GM12874 (cell line): ENCODE results near the gene ATF4.

ENCODE experiments used
- TF ChIP-seq, protein P1 (sequence below): IDR thresholded peaks from 2 replicates; pipeline ENCODE4 v1.5.1; 2011; ENCODE audit warnings: low read depth, mild to moderate bottlenecking, control low read depth, low read length, moderate library complexity; ENCODE audit not compliant: insufficient read depth

ATF4 gene

GRCh38 chr22:39528681-39529486, 8.5 kb downstream of the ATF4 start:
- TF ChIP-seq, protein P1, sequence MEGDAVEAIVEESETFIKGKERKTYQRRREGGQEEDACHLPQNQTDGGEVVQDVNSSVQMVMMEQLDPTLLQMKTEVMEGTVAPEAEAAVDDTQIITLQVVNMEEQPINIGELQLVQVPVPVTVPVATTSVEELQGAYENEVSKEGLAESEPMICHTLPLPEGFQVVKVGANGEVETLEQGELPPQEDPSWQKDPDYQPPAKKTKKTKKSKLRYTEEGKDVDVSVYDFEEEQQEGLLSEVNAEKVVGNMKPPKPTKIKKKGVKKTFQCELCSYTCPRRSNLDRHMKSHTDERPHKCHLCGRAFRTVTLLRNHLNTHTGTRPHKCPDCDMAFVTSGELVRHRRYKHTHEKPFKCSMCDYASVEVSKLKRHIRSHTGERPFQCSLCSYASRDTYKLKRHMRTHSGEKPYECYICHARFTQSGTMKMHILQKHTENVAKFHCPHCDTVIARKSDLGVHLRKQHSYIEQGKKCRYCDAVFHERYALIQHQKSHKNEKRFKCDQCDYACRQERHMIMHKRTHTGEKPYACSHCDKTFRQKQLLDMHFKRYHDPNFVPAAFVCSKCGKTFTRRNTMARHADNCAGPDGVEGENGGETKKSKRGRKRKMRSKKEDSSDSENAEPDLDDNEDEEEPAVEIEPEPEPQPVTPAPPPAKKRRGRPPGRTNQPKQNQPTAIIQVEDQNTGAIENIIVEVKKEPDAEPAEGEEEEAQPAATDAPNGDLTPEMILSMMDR, result peak; percentile 99

DNA sequence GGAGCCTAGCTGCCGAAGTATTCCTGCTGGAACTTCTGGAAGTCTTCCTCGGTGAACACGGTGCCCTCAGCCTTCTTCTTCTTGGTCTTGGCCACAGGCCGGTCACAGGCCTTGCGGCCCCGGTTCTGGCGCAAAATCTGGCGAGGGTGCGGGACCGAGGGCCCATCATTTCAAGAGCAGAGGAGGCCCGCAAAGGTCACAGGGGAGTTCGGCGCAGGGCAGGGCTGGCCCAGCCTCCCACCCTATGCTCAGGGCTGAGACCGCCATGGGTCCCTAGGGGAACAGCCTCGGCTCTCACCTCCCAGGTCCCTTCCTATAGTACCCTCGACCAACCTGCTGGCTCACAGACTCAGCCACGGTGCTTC, 9.1 kb downstream of the ATF4 start:
- TF ChIP-seq, protein P1, result no peak

GRCh38 chr22:39530116-39530515, 9.8 kb downstream of the ATF4 start:
- TF ChIP-seq, protein P1, result no peak

GRCh38 chr22:39530692-39531331, 10.4 kb downstream of the ATF4 start:
- TF ChIP-seq, protein P1, result 0 out of 2 replicates have a peak, but pooled peaks have one; percentile 19

DNA sequence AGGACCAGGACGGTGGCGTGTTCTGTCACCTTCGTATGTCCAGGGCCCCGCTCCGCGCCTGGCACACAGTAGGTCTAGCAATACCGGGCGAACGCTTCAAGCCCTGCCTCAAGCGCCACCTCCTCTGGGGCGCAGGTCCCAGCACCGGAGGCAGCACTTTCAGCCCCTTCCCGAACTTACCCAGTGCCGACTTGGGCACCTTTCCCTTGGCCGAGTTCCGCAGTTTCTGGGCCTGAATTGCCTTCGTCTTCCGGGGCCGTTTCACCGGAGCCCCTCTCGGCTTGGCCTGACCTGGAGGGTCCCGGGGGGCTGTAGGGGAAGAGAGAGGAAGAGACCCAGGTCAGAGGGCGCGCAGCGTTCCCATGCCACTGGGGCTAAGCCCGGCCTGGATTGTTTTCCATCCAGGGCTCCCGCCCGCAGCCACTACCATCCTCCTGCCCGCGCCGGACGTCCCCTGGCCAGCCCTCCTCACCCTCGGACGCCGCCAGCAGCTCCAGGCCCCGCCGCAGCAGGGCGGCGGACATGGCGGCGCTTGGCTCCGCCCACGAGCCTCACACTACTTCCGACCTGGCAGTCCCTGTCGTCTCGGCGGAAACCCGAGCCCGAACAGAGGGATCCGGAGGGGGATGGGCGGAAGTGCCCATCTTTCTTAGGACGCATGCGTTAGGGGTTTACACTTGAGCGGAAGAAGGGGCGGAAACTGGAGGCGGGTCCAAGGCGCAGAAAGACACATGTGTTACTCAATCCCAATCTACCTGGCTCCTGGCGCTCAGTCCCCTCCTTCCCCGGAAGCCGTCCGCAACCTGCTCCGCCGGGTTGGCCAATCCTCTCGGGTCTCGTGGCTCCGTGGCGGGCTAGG, 12.1 kb downstream of the ATF4 start, which contains the start of gene RPS19BP1:
TSS of gene RPS19BP1 (minus strand) at position 534 of the 859 bp plus-strand sequence. CDS start at position 524, 10 bp downstream.
- TF ChIP-seq, protein P1, result no peak

DNA sequence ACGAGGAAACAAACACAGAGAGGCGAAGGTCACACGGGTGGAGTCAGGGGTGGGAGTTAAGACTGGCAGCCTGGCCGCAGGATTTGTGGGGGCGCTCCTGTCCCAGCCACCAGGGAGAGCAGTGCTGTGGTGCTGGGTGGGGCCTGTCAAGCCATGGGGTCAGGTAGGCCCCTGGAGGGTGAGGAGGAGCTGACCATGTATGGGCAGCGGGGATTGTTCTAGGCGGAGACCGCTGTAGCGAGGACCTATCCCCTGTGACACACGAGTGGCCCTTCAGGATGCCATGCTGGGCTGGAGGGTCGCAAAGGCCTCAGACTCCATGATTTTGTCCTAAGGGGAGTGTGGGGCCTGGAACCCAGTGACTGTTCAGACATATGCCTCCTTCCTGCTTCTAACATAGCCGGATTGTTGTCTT, 13.7 kb downstream of the ATF4 start:
- TF ChIP-seq, protein P1, result no peak
